ENCODE measurements around the gene PTPRG. TPM values are rescaled to one million over a fixed set of nuclear protein-coding genes. Genes with fewer than 3 reads are reported as not detected.

PTPRG gene
- total RNA-seq, 4 donors from 2014 or later: 11.0 to 18.5 (median 14.9) TPM

- H3K9me3 ChIP-seq: no peaks in the 10 kb centered on the region
- H3K36me3 ChIP-seq: no peaks in the 10 kb centered on the region
- H3K27ac ChIP-seq: no peak overlapping the region
- no peak overlapping the region for H3K4me3 ChIP-seq
- DNase-seq (ENCODE audit: low spot score in 2 of 2): no peak
- WGBS: 91% methylated on average over 2 of the region's 2 CpGs
- peaks cover 18% of the 10 kb centered on the region for H3K4me1 ChIP-seq
- no peaks in the 10 kb centered on the region for H3K27me3 ChIP-seq
- TF ChIP-seq CTCF (IDR thresholded peaks at IDR 0.05) (no peak), POLR2AphosphoS5 (IDR thresholded peaks at IDR 0.05) (no peak), POLR2A (IDR thresholded peaks at IDR 0.05) (no peak), EP300 (IDR thresholded peaks at IDR 0.05) (no peak)
These were observed 336.5 kb downstream of the PTPRG start for GRCh38 chr3:61897848-61898247.

- no peaks in the 10 kb centered on the region for H3K36me3 ChIP-seq
- TF ChIP-seq EP300 (IDR thresholded peaks at IDR 0.05) (no peak), CTCF (IDR thresholded peaks at IDR 0.05) (no peak), POLR2A (IDR thresholded peaks at IDR 0.05) (no peak), POLR2AphosphoS5 (IDR thresholded peaks at IDR 0.05) (no peak)
- WGBS: 88% methylated on average over 9 of the region's 9 CpGs
These were observed 338.5 kb downstream of the PTPRG start for GRCh38 chr3:61899700-61900462.

GRCh38 chr3:61901496-61901895, 340.1 kb downstream of the PTPRG start:
- Histone ChIP-seq H3K4me1 (peaks cover 19% of the 10 kb centered on the region), H3K9me3 (no peaks in the 10 kb centered on the region), H3K4me3 (no peak overlapping the region), H3K27me3 (no peaks in the 10 kb centered on the region), H3K27ac (no peak overlapping the region), H3K36me3 (no peaks in the 10 kb centered on the region)
- TF ChIP-seq POLR2AphosphoS5 (IDR thresholded peaks at IDR 0.05) (no peak), POLR2A (IDR thresholded peaks at IDR 0.05) (no peak), EP300 (IDR thresholded peaks at IDR 0.05) (no peak), CTCF (IDR thresholded peaks at IDR 0.05) (no peak)
- DNase-seq (ENCODE audit: low spot score in 2 of 2): no peak
- 78% methylated on average over 2 of the region's 2 CpGs for WGBS

More at GRCh38 chr3:61899700-61900462, 338.5 kb downstream of the PTPRG start:
- Histone ChIP-seq H3K4me3 (no peak overlapping the region), H3K9me3 (no peaks in the 10 kb centered on the region), H3K4me1 (peaks cover 28% of the 10 kb centered on the region), H3K27me3 (no peaks in the 10 kb centered on the region), H3K27ac (no peak overlapping the region)
- no peak for DNase-seq (ENCODE audit: low spot score in 2 of 2)

GRCh38 chr3:61901986-61902385, 340.6 kb downstream of the PTPRG start:
- TF ChIP-seq CTCF (IDR thresholded peaks at IDR 0.05): no peak
- TF ChIP-seq POLR2A (IDR thresholded peaks at IDR 0.05): no peak
- no peak for TF ChIP-seq POLR2AphosphoS5 (IDR thresholded peaks at IDR 0.05)
- no peak for TF ChIP-seq EP300 (IDR thresholded peaks at IDR 0.05)
- no peak for DNase-seq (ENCODE audit: low spot score in 2 of 2)
- Histone ChIP-seq H3K4me1 (peaks cover 19% of the 10 kb centered on the region), H3K9me3 (no peaks in the 10 kb centered on the region), H3K27ac (no peak overlapping the region), H3K27me3 (no peaks in the 10 kb centered on the region), H3K4me3 (no peak overlapping the region), H3K36me3 (no peaks in the 10 kb centered on the region)
- 87% methylated on average over 2 of the region's 2 CpGs for WGBS

GRCh38 chr3:61903074-61903473, 341.7 kb downstream of the PTPRG start:
- 92% methylated on average over 9 of the region's 9 CpGs for WGBS

More at GRCh38 chr3:61903074-61903473, 341.7 kb downstream of the PTPRG start:
- DNase-seq (ENCODE audit: low spot score in 2 of 2): no peak
- no peak overlapping the region for H3K4me3 ChIP-seq
- no peaks in the 10 kb centered on the region for H3K27me3 ChIP-seq
- H3K27ac ChIP-seq: no peak overlapping the region
- no peak for TF ChIP-seq POLR2A (IDR thresholded peaks at IDR 0.05)
- TF ChIP-seq EP300 (IDR thresholded peaks at IDR 0.05): no peak
- no peak for TF ChIP-seq POLR2AphosphoS5 (IDR thresholded peaks at IDR 0.05)
- no peak for TF ChIP-seq CTCF (IDR thresholded peaks at IDR 0.05)
- no peaks in the 10 kb centered on the region for H3K36me3 ChIP-seq
- peaks cover 19% of the 10 kb centered on the region for H3K4me1 ChIP-seq
- H3K9me3 ChIP-seq: no peaks in the 10 kb centered on the region

Data from suprapubic skin (tissue), 4 donors.